Measurements from ENCODE around the gene CACNA2D4. TPM values are rescaled to one million over a fixed set of nuclear protein-coding genes. Genes with fewer than 3 reads are reported as not detected.

The CACNA2D4 gene
- polyA plus RNA-seq, 3 donors, result 17.8 to 87.7 (median 22.1) TPM

GRCh38 chr12:1918884-1919236, 408 bp upstream of the CACNA2D4 start:
- peaks cover 35% of the 10 kb centered on the region for H3K79me2 ChIP-seq (ENCODE audit: insufficient read depth, low read length)
- H3K27ac Mint-ChIP-seq, result peak overlapping the region in 6 of 7 donors; percentile 49 to 99 (median 88)
- TF ChIP-seq CTCF (IDR thresholded peaks at IDR 0.05), result no peak
- peak overlapping the region; percentile 87 for H2AFZ ChIP-seq (ENCODE audit: insufficient read depth, low read depth, low read length, poor library complexity, severe bottlenecking)
- H3K4me3 ChIP-seq (replicated peaks in 1 of 3; ENCODE audit: low read depth in 2 of 3, low read length in 3 of 3), result peak overlapping the region; percentile 60 to 94 (median 66)
- no peaks in the 10 kb centered on the region for H4K20me1 ChIP-seq (ENCODE audit: insufficient read depth, low read length)
- H3K9ac ChIP-seq (ENCODE audit: insufficient read depth, low read length, poor library complexity, severe bottlenecking), result peak overlapping the region; percentile 96
- peak overlapping the region; percentile 86 to 99 for H3K27ac ChIP-seq (ENCODE audit: low read depth in 1 of 2, low read length in 2 of 2)
- WGBS (ENCODE audit: insufficient coverage), result 50% methylated on average over 1 of the region's 6 CpGs
- peaks cover 36 to 52% of the 10 kb centered on the region in 2 donors for H3K4me1 ChIP-seq (ENCODE audit: control insufficient read depth in 1 of 2, insufficient read depth in 2 of 2, low read length in 2 of 2)
- H3K27me3 Mint-ChIP-seq (ENCODE audit: low read depth in 3 of 3), result peaks cover 2 to 10% (median 6%) of the 10 kb centered on the region in 3 donors
- intact Hi-C loops (cut with micrococcal nuclease), result no loop called here
- peaks cover 10 to 14% of the 10 kb centered on the region in 2 donors for H3K36me3 Mint-ChIP-seq
- H3K36me3 ChIP-seq (replicated peaks in 1 of 2; ENCODE audit: control insufficient read depth in 1 of 2, insufficient read depth in 2 of 2, low read length in 2 of 2), result peaks cover 0 to 3% of the 10 kb centered on the region in 2 donors
- peak overlapping the region; percentile 95 to 96 for H3K4me3 Mint-ChIP-seq
- peaks cover 0 to 1% (median 0%) of the 10 kb centered on the region in 7 donors for H3K9me3 Mint-ChIP-seq
- no peaks in the 10 kb centered on the region for H3K9me3 ChIP-seq (replicated peaks in 1 of 2; ENCODE audit: control insufficient read depth in 1 of 2, insufficient read depth in 1 of 2, low read length in 2 of 2)
- no peaks in the 10 kb centered on the region for H3K27me3 ChIP-seq (ENCODE audit: control insufficient read depth in 2 of 2, insufficient read depth in 2 of 2, low read length in 2 of 2)
- H3K4me1 Mint-ChIP-seq, result peaks cover 55% of the 10 kb centered on the region
- peak in 1 of 3 donors; percentile 5 for DNase-seq
- H3K4me2 ChIP-seq (replicated peaks; ENCODE audit: extremely low read depth, low read length, poor library complexity, severe bottlenecking), result peak overlapping the region; percentile 81

DNA sequence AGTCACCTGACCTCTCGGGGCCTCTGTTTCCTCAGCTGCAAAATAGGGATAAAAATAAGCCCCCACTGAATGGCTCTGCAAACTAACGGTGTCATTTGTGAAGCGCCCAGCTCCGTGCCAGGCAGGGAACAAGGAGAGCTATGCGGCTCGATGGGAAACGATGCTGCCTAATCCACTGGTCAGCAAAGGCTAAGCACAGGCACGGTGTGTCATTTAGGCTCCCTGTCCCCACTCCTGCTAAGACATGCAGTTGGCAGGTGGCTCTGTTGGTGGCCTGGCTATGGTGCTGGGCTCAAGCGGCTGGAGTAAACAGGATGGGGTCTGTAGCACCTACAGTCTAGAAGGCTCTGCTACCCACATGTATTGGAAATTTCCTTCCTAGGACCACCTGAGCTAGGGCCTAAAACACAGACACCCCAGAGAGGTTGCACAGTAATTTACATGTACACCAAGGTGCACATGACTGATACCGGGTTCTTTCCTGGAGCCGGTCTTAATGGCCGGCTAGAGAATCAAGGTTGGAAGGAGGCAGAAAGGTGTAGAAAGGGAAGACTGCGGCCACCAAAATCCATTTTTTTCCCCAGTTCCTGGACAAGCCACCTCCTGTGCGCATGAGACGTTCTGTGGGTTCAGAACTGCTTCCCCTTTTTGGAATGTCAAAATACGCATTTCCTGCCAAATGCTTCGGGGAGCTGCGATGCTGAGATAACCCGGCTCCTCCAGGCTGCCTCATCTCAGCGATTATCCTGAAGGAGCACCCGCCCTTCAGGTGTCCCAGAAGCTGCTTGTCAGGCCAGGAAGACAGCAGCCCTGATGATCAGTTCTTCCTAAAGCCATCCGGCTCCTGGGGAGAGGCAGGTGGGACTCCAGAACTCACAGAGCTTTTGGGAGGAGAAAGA, 1.0 kb downstream of the CACNA2D4 start:
- Histone ChIP-seq H2AFZ (ENCODE audit: insufficient read depth, low read depth, low read length, poor library complexity, severe bottlenecking) (peak overlapping the region; percentile 87), H3K4me1 (ENCODE audit: control insufficient read depth in 1 of 2, insufficient read depth in 2 of 2, low read length in 2 of 2) (peaks cover 36 to 48% of the 10 kb centered on the region in 2 donors), H3K4me2 (replicated peaks; ENCODE audit: extremely low read depth, low read length, poor library complexity, severe bottlenecking) (peak overlapping the region; percentile 81), H3K9ac (ENCODE audit: insufficient read depth, low read length, poor library complexity, severe bottlenecking) (peak overlapping the region; percentile 96), H3K27ac (ENCODE audit: low read depth in 1 of 2, low read length in 2 of 2) (peak overlapping the region; percentile 86 to 99), H3K4me3 (replicated peaks in 1 of 3; ENCODE audit: low read depth in 2 of 3, low read length in 3 of 3) (peak overlapping the region; percentile 60 to 94 (median 66)), H3K27me3 (ENCODE audit: control insufficient read depth in 2 of 2, insufficient read depth in 2 of 2, low read length in 2 of 2) (no peaks in the 10 kb centered on the region), H3K36me3 (replicated peaks in 1 of 2; ENCODE audit: control insufficient read depth in 1 of 2, insufficient read depth in 2 of 2, low read length in 2 of 2) (peaks cover 0 to 3% of the 10 kb centered on the region in 2 donors), H3K9me3 (replicated peaks in 1 of 2; ENCODE audit: control insufficient read depth in 1 of 2, insufficient read depth in 1 of 2, low read length in 2 of 2) (no peaks in the 10 kb centered on the region), H4K20me1 (ENCODE audit: insufficient read depth, low read length) (no peaks in the 10 kb centered on the region), H3K79me2 (ENCODE audit: insufficient read depth, low read length) (peaks cover 35% of the 10 kb centered on the region)
- Mint-ChIP-seq H3K4me1 (peaks cover 47% of the 10 kb centered on the region), H3K27me3 (ENCODE audit: low read depth in 3 of 3) (peaks cover 2 to 6% (median 6%) of the 10 kb centered on the region in 3 donors), H3K36me3 (peaks cover 10 to 13% of the 10 kb centered on the region in 2 donors), H3K4me3 (peak overlapping the region; percentile 95 to 96), H3K27ac (peak overlapping the region; percentile 94 to 99 (median 97)), H3K9me3 (peaks cover 0 to 1% (median 0%) of the 10 kb centered on the region in 7 donors)
- peak; percentile 73 to 83 (median 78) for DNase-seq
- intact Hi-C loops (cut with micrococcal nuclease), result no loop called here
- WGBS (ENCODE audit: insufficient coverage), result 40% methylated on average over 17 of the region's 22 CpGs
- TF ChIP-seq CTCF (IDR thresholded peaks at IDR 0.05), result no peak
